DND-41 (cell line): ENCODE data around the gene ATG2A.

Experiments
- ATAC-seq: fragments of 200-7000 bp; cut with Tn5 transposase; 3 replicates; pipeline ENCODE4 v1.9.1; 2021; ENCODE audit warnings: low read depth; ENCODE audit not compliant: insufficient read depth
- DNase-seq: peaks from one replicate; pipeline ENCODE4 v3.0.0-alpha.2; 2020
- H2AFZ ChIP-seq: 2 replicates; pipeline ENCODE4 v1.6.0; 2012; ENCODE audit warnings: low read depth, low read length
- H3K27ac ChIP-seq: 2 replicates; pipeline ENCODE4 v1.5.1; 2012; ENCODE audit warnings: low read length, inconsistent platforms
- H3K27me3 ChIP-seq: fragments of 200-600 bp; sonication (generic); 2 replicates; pipeline ENCODE4 v1.6.0; 2012; ENCODE audit warnings: low read length, mild to moderate bottlenecking, inconsistent platforms; ENCODE audit not compliant: insufficient read depth, poor library complexity
- H3K36me3 ChIP-seq: 2 replicates; pipeline ENCODE4 v1.5.1; 2012; ENCODE audit warnings: low read length, inconsistent platforms; ENCODE audit not compliant: insufficient read depth
- H3K4me1 ChIP-seq: 2 replicates; pipeline ENCODE4 v1.5.1; 2012; ENCODE audit warnings: mild to moderate bottlenecking, low read length; ENCODE audit not compliant: insufficient read depth
- H3K4me2 ChIP-seq: 2 replicates; pipeline ENCODE4 v1.6.0; 2012; ENCODE audit warnings: mild to moderate bottlenecking, moderate library complexity, low read length, inconsistent platforms; ENCODE audit not compliant: insufficient read depth
- H3K4me3 ChIP-seq, 2 experiments: fragments of 200-600 bp in 1 of 2; shearing (Covaris generic) in 1 of 2; 2 replicates each; pipeline ENCODE4 v1.5.1; 2012 to 2016; ENCODE audit warnings: inconsistent platforms in 2 of 2, low read length in 2 of 2, mild to moderate bottlenecking in 2 of 2, low read depth in 1 of 2, moderate library complexity in 1 of 2
- H3K79me2 ChIP-seq: 2 replicates; pipeline ENCODE4 v1.6.0; 2012; ENCODE audit warnings: low read length, inconsistent platforms; ENCODE audit not compliant: insufficient read depth
- H3K9ac ChIP-seq: 2 replicates; pipeline ENCODE4 v1.6.0; 2012; ENCODE audit warnings: low read depth, mild to moderate bottlenecking, inconsistent platforms, low read length, moderate library complexity
- H3K9me3 ChIP-seq: 2 replicates; pipeline ENCODE4 v1.5.1; 2012; ENCODE audit warnings: low read length, moderate library complexity, mild to moderate bottlenecking, inconsistent platforms; ENCODE audit not compliant: insufficient read depth, severe bottlenecking
- H4K20me1 ChIP-seq: 2 replicates; pipeline ENCODE4 v1.6.0; 2012; ENCODE audit warnings: low read length; ENCODE audit not compliant: insufficient read depth
- EZH2 ChIP-seq: IDR thresholded peaks from 3 replicates; pipeline ENCODE4 v1.6.1; 2012; ENCODE audit warnings: borderline replicate concordance, low read depth, mild to moderate bottlenecking, moderate library complexity, low read length, inconsistent platforms; ENCODE audit not compliant: severe bottlenecking
- TF ChIP-seq, protein P1 (sequence below): IDR thresholded peaks from 2 replicates; pipeline ENCODE4 v1.5.1; 2012; ENCODE audit warnings: borderline replicate concordance, low read length, moderate library complexity, mild to moderate bottlenecking; ENCODE audit not compliant: poor library complexity, severe bottlenecking; ENCODE audit errors: extremely low read depth

ATG2A gene

GRCh38 chr11:64892838-64893193 lies 24.2 kb downstream of the ATG2A start:
- Histone ChIP-seq H3K9ac (no peak overlapping the region), H3K9me3 (no peaks in the 10 kb centered on the region), H4K20me1 (no peaks in the 10 kb centered on the region), H3K27me3 (no peaks in the 10 kb centered on the region), H3K4me1 (peaks cover 6% of the 10 kb centered on the region), H2AFZ (no peak overlapping the region), H3K36me3 (peaks cover 21% of the 10 kb centered on the region), H3K4me2 (no peak overlapping the region), H3K79me2 (no peaks in the 10 kb centered on the region), H3K4me3 (no peak overlapping the region), H3K27ac (no peak overlapping the region)
- DNase-seq (no peak), ATAC-seq (no peak)
- TF ChIP-seq, protein P1, sequence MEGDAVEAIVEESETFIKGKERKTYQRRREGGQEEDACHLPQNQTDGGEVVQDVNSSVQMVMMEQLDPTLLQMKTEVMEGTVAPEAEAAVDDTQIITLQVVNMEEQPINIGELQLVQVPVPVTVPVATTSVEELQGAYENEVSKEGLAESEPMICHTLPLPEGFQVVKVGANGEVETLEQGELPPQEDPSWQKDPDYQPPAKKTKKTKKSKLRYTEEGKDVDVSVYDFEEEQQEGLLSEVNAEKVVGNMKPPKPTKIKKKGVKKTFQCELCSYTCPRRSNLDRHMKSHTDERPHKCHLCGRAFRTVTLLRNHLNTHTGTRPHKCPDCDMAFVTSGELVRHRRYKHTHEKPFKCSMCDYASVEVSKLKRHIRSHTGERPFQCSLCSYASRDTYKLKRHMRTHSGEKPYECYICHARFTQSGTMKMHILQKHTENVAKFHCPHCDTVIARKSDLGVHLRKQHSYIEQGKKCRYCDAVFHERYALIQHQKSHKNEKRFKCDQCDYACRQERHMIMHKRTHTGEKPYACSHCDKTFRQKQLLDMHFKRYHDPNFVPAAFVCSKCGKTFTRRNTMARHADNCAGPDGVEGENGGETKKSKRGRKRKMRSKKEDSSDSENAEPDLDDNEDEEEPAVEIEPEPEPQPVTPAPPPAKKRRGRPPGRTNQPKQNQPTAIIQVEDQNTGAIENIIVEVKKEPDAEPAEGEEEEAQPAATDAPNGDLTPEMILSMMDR = no peak
- no peak for TF ChIP-seq EZH2

DNA sequence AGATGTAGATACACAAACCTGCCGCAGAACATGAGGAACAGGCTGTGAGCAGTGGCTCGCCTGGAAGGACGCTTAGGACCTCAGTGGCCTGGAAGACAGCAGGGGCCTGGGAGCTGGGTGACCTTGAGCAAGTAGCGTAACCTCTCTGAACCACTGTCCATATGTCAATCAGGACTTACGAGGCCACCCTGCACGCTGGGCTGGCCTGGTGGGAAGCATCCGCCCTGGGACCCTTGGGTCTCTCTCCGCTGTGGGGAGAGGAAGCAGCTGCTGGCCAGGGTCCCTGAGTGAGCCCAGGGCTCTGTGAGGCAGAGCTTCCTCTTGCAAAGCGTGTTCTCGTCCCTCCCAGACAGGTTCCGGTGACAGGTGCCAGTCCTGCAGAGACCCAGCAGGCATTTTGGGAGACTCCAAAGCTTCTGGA lies 24.6 kb downstream of the ATG2A start:
- H3K36me3 ChIP-seq = peaks cover 18% of the 10 kb centered on the region
- no peaks in the 10 kb centered on the region for H4K20me1 ChIP-seq
- DNase-seq = no peak
- no peaks in the 10 kb centered on the region for H3K27me3 ChIP-seq
- no peaks in the 10 kb centered on the region for H3K79me2 ChIP-seq
- TF ChIP-seq, protein P1 = no peak
- no peak for TF ChIP-seq EZH2
- H3K9ac ChIP-seq = no peak overlapping the region
- no peak overlapping the region for H3K4me3 ChIP-seq
- no peaks in the 10 kb centered on the region for H3K9me3 ChIP-seq
- H3K27ac ChIP-seq = no peak overlapping the region
- H3K4me2 ChIP-seq = no peak overlapping the region
- H2AFZ ChIP-seq = no peak overlapping the region
- ATAC-seq = no peak
- H3K4me1 ChIP-seq = peaks cover 10% of the 10 kb centered on the region

DNA sequence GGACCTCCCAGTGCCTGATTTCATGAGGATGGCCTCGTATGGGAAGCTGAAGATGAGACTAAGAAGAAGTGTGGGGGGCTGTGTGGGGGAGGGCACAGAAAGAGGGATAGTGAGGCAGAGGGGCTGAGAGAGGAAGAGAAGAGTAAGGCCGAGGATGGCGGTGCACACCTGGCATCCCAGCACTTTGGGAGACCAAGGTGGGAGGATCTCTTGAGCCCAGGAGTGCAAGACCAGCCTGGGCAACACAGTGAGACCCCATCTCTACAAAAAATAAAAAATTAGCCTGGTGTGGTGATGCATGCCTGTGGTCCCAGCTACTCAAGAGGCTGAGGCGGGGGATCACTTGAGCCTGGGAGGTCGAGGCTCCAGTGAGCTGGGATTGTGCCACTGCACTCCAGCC lies 25.1 kb downstream of the ATG2A start:
- Histone ChIP-seq H3K27me3 (no peaks in the 10 kb centered on the region), H2AFZ (no peak overlapping the region), H3K36me3 (peaks cover 14% of the 10 kb centered on the region), H3K9ac (no peak overlapping the region), H3K79me2 (no peaks in the 10 kb centered on the region), H3K4me2 (no peak overlapping the region), H4K20me1 (no peaks in the 10 kb centered on the region), H3K27ac (no peak overlapping the region), H3K4me3 (no peak overlapping the region), H3K9me3 (no peaks in the 10 kb centered on the region), H3K4me1 (peaks cover 12% of the 10 kb centered on the region)
- TF ChIP-seq EZH2 = no peak
- TF ChIP-seq, protein P1 = no peak
- no peak for DNase-seq
- no peak for ATAC-seq

GRCh38 chr11:64891215-64891848 lies 25.7 kb downstream of the ATG2A start:
- Histone ChIP-seq H3K36me3 (peaks cover 10% of the 10 kb centered on the region), H3K9me3 (no peaks in the 10 kb centered on the region), H3K27me3 (no peaks in the 10 kb centered on the region), H3K9ac (no peak overlapping the region), H3K4me2 (no peak overlapping the region), H3K4me3 (no peak overlapping the region), H4K20me1 (no peaks in the 10 kb centered on the region), H3K79me2 (no peaks in the 10 kb centered on the region), H3K27ac (no peak overlapping the region), H3K4me1 (peaks cover 12% of the 10 kb centered on the region), H2AFZ (no peak overlapping the region)
- DNase-seq = no peak
- ATAC-seq = no peak
- no peak for TF ChIP-seq EZH2
- TF ChIP-seq, protein P1 = no peak
